Panc1 (cell line): ENCODE data around the gene CCDC69. TPM values are rescaled to one million over a fixed set of nuclear protein-coding genes. Genes with fewer than 3 reads are reported as not detected.
"Not testable (repeated sequence)": the region's sequence is repeated elsewhere in the genome, so short reads cannot be mapped to it uniquely, and the experiment has no call there.

Source experiments
- ATAC-seq: fragments of 200-7000 bp; cut with Tn5 transposase; 2 replicates; pipeline ENCODE4 v1.9.1; 2020; ENCODE audit warnings: mild to moderate bottlenecking, moderate library complexity
- BruUV-seq: library from RNA; stranded (reverse); fragments of 400-500 nt; replicated peaks from 2 replicates; lab custom pipeline; 2021; lab: Mats Ljungman, UMichigan
- CTCF ChIA-PET: fragments of 300-600 bp; sonication (Branson Sonifier 250); formaldehyde crosslinking; loops from one replicate; lab custom pipeline; 2022; ENCODE audit warnings: antibody characterized with exemption; lab: Charles Lee
- POLR2A ChIA-PET: fragments of 300-600 bp; sonication (Branson Sonifier 250); formaldehyde crosslinking; loops from one replicate; lab custom pipeline; 2022; ENCODE audit warnings: antibody characterized with exemption; lab: Charles Lee
- DNase-seq: peaks from one replicate; pipeline ENCODE4 v3.0.0-alpha.2; 2010; ENCODE audit warnings: low read depth, low spot score
- H3K27ac ChIP-seq: 2 replicates; pipeline ENCODE4 v1.5.1; 2011; ENCODE audit warnings: mild to moderate bottlenecking, low read length, inconsistent platforms
- H3K27me3 ChIP-seq: fragments of 200-500 bp; sonication (Bioruptor generic); 2 replicates; pipeline ENCODE4 v1.6.0; 2014; ENCODE audit warnings: low read length, inconsistent platforms; ENCODE audit not compliant: control insufficient read depth, insufficient read depth
- H3K36me3 ChIP-seq: fragments of 200-500 bp; sonication (Bioruptor generic); 2 replicates; pipeline ENCODE4 v1.5.1; 2014; ENCODE audit warnings: inconsistent platforms, mild to moderate bottlenecking, low read length, moderate library complexity; ENCODE audit not compliant: control insufficient read depth, insufficient read depth
- H3K4me1 ChIP-seq: 2 replicates; pipeline ENCODE4 v1.5.1; 2011; ENCODE audit warnings: inconsistent platforms, mild to moderate bottlenecking, low read length, moderate library complexity; ENCODE audit not compliant: control insufficient read depth, insufficient read depth
- H3K4me3 ChIP-seq, 2 experiments: 2 replicates each; pipeline ENCODE4 v1.5.1; 2011 to 2012; ENCODE audit warnings: low read depth in 2 of 2, low read length in 2 of 2, mild to moderate bottlenecking in 2 of 2, inconsistent platforms in 1 of 2, moderate library complexity in 1 of 2
- H3K9me3 ChIP-seq: fragments of 200-500 bp; sonication (Bioruptor generic); 2 replicates; pipeline ENCODE4 v1.5.1; 2014; ENCODE audit warnings: low read depth, mild to moderate bottlenecking, inconsistent platforms, low read length, moderate library complexity; ENCODE audit not compliant: control insufficient read depth, insufficient read depth
- POLR2AphosphoS5 ChIP-seq: IDR thresholded peaks from 2 replicates; pipeline ENCODE4 v1.6.1; 2012; ENCODE audit warnings: mild to moderate bottlenecking, low read depth, low read length, moderate library complexity
- SIN3A ChIP-seq: IDR thresholded peaks from 2 replicates; pipeline ENCODE4 v1.6.1; 2012; ENCODE audit warnings: low read depth, mild to moderate bottlenecking, low read length, moderate library complexity, borderline replicate concordance; ENCODE audit not compliant: insufficient read depth
- TCF7L2 ChIP-seq: IDR thresholded peaks from 2 replicates; pipeline ENCODE4 v1.6.1; 2011; ENCODE audit warnings: mild to moderate bottlenecking, low read depth, low read length, inconsistent platforms
- in situ Hi-C: cut with HindIII; loops from 2 replicates; pipeline ENCODE4 v1.10.0; 2016; ENCODE audit warnings: low sequenced_read_pairs, low pct_unique_long_range_greater_than_20kb
- intact Hi-C: fragments of 100-400 bp; cut with micrococcal nuclease; formaldehyde crosslinking; loops from one replicate; pipeline ENCODE4 v1.10.0; 2022; ENCODE audit not compliant: unreplicated experiment
- total RNA-seq: library from RNA; stranded (reverse); gene quantifications from one replicate; pipeline ENCODE4 v1.2.1, GENCODE V29; 2021; ENCODE audit not compliant: unreplicated experiment
- TF ChIP-seq, protein P1 (sequence below): fragments of 450-650 bp; IDR thresholded peaks from 2 replicates; pipeline ENCODE4 v1.5.1; 2017; ENCODE audit warnings: mild to moderate bottlenecking
- TF ChIP-seq, protein P2 (sequence below), 2 experiments: IDR thresholded peaks; 2 replicates each; pipeline ENCODE4 v1.6.1; 2011 to 2012; ENCODE audit warnings: low read depth in 2 of 2, control low read depth in 1 of 2, low read length in 1 of 2, mild to moderate bottlenecking in 1 of 2, moderate library complexity in 1 of 2; ENCODE audit not compliant: insufficient read depth in 1 of 2

CCDC69 gene
- total RNA-seq, 1 experiment from 2014 or later: 2.1 TPM

DNA sequence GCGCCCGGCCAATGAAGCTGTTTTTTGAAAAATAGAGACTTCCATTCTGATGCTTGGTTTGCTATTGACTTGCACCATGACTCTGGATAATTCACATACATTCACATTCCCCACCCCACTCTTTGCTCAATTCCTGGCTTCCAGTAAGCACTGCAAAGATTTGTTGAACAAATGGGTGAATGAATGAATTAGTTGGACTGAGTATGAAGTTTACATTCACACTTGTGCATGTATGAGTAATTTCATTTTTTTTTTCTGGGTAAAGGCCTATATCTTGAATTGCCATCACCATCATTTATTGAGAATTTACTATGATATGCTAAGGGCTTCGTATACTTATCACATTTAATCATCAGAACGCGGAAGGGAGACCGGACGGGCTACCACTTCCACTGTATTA is 13.8 kb upstream of the CCDC69 start:
- Histone ChIP-seq H3K9me3 (no peaks in the 10 kb centered on the region), H3K4me3 (no peak overlapping the region), H3K36me3 (no peaks in the 10 kb centered on the region), H3K27ac (no peak overlapping the region), H3K4me1 (no peaks in the 10 kb centered on the region), H3K27me3 (no peaks in the 10 kb centered on the region)
- ChIA-PET POLR2A (no interaction called here), CTCF (interaction anchor here (0.6 kb wide), 2 partner anchors 13 to 35 kb away, joined by 3 read pairs; no protein-coding TSS in a partner anchor)
- no peak for ATAC-seq
- in situ Hi-C loops: no loop called here
- TF ChIP-seq POLR2AphosphoS5 (no peak), SIN3A (no peak), TCF7L2 (no peak)
- TF ChIP-seq, protein P1, sequence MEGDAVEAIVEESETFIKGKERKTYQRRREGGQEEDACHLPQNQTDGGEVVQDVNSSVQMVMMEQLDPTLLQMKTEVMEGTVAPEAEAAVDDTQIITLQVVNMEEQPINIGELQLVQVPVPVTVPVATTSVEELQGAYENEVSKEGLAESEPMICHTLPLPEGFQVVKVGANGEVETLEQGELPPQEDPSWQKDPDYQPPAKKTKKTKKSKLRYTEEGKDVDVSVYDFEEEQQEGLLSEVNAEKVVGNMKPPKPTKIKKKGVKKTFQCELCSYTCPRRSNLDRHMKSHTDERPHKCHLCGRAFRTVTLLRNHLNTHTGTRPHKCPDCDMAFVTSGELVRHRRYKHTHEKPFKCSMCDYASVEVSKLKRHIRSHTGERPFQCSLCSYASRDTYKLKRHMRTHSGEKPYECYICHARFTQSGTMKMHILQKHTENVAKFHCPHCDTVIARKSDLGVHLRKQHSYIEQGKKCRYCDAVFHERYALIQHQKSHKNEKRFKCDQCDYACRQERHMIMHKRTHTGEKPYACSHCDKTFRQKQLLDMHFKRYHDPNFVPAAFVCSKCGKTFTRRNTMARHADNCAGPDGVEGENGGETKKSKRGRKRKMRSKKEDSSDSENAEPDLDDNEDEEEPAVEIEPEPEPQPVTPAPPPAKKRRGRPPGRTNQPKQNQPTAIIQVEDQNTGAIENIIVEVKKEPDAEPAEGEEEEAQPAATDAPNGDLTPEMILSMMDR: no peak
- TF ChIP-seq, protein P2, sequence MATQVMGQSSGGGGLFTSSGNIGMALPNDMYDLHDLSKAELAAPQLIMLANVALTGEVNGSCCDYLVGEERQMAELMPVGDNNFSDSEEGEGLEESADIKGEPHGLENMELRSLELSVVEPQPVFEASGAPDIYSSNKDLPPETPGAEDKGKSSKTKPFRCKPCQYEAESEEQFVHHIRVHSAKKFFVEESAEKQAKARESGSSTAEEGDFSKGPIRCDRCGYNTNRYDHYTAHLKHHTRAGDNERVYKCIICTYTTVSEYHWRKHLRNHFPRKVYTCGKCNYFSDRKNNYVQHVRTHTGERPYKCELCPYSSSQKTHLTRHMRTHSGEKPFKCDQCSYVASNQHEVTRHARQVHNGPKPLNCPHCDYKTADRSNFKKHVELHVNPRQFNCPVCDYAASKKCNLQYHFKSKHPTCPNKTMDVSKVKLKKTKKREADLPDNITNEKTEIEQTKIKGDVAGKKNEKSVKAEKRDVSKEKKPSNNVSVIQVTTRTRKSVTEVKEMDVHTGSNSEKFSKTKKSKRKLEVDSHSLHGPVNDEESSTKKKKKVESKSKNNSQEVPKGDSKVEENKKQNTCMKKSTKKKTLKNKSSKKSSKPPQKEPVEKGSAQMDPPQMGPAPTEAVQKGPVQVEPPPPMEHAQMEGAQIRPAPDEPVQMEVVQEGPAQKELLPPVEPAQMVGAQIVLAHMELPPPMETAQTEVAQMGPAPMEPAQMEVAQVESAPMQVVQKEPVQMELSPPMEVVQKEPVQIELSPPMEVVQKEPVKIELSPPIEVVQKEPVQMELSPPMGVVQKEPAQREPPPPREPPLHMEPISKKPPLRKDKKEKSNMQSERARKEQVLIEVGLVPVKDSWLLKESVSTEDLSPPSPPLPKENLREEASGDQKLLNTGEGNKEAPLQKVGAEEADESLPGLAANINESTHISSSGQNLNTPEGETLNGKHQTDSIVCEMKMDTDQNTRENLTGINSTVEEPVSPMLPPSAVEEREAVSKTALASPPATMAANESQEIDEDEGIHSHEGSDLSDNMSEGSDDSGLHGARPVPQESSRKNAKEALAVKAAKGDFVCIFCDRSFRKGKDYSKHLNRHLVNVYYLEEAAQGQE (IDR thresholded peaks at IDR 0.05; ENCODE audit: insufficient read depth in 1 of 2, low read depth in 2 of 2, low read length in 1 of 2): no peak
- intact Hi-C loops: loop anchor here (2.0 kb wide), 1 partner anchor 111 kb away; no protein-coding TSS in a partner anchor
- no peak for DNase-seq
- BruUV-seq: no TSS peak

DNA sequence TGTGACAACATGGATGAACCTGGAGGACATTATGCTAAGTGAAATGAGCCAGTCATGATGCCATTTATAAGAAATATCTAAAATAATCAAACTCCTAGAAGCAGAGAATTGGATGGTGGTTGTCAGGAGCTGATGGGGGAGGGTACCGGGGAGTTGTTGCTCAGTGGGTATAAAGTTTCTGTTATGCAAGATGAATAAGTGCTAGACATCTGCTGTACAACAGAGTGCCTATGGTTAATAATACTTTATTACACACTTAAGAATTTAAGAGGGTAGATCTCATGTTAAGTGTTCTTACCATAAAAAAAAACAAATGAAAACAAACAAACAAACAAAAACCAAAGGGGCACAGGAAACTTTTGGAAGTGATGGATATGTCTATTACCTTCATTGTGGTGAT is 13.0 kb upstream of the CCDC69 start:
- DNase-seq (no peak), ATAC-seq (no peak)
- Histone ChIP-seq H3K4me1 (no peaks in the 10 kb centered on the region), H3K27ac (no peak overlapping the region), H3K4me3 (no peak overlapping the region), H3K9me3 (no peaks in the 10 kb centered on the region), H3K27me3 (no peaks in the 10 kb centered on the region), H3K36me3 (no peaks in the 10 kb centered on the region)
- CTCF ChIA-PET: interaction anchor here (0.6 kb wide), 1 partner anchor 13 kb away, joined by 3 read pairs; no protein-coding TSS in a partner anchor
- BruUV-seq: no TSS peak
- POLR2A ChIA-PET: interaction anchor here (0.7 kb wide), 1 partner anchor 108 kb away, joined by 7 read pairs; no protein-coding TSS in a partner anchor
- TF ChIP-seq POLR2AphosphoS5 (no peak), TCF7L2 (no peak), SIN3A (no peak)
- TF ChIP-seq, protein P1: no peak
- TF ChIP-seq, protein P2 (IDR thresholded peaks at IDR 0.05; ENCODE audit: insufficient read depth in 1 of 2, low read depth in 2 of 2, low read length in 1 of 2): no peak
- intact Hi-C loops: no loop called here
- in situ Hi-C loops: no loop called here

DNA sequence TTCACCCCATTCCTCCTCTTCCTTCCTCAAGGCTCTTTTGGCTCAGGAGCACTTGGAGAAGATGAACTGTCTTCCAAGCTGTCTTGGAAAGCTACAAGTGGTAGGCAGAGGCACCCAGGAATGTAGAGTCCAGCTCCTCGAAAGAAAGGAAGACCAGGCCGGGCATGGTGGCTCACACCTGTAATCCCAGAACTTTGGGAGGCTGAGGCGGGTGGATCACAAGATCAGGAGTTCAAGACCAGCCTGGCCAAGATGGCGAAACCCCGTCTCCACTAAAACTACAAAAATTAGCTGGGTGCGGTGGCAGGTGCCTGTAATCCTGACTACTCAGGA is 11.3 kb upstream of the CCDC69 start:
- not testable (repeated sequence) for ATAC-seq
- CTCF ChIA-PET: interaction anchor here (1.0 kb wide), 1 partner anchor 11 kb away, joined by 4 read pairs; the partner anchor contains the start of gene CCDC69

More for the DNA sequence above, 11.3 kb upstream of the CCDC69 start:
- intact Hi-C loops, BruUV-seq, POLR2A ChIA-PET, H3K36me3 ChIP-seq, H3K9me3 ChIP-seq, H3K27ac ChIP-seq, H3K4me3 ChIP-seq, in situ Hi-C loops, DNase-seq, H3K27me3 ChIP-seq, H3K4me1 ChIP-seq: not testable (repeated sequence)
